MM.1S (cell line): Measurements from ENCODE around the gene PSTPIP1.

Experiments
- DNase-seq: peaks from one replicate; pipeline ENCODE4 v3.0.0-alpha.2; 2015
- H2AFZ ChIP-seq: fragments of 300-600 bp; sonication (generic); 2 replicates; pipeline ENCODE4 v1.6.0; 2016; ENCODE audit warnings: antibody characterized with exemption, low read length
- H3F3A ChIP-seq: fragments of 300-600 bp; sonication (generic); 2 replicates; pipeline ENCODE4 v1.6.1; 2016; ENCODE audit warnings: mild to moderate bottlenecking, antibody characterized with exemption, low read length, moderate library complexity, mixed read lengths; ENCODE audit not compliant: insufficient read depth
- H3K27ac ChIP-seq: fragments of 300-600 bp; sonication (generic); 2 replicates; pipeline ENCODE4 v1.5.1; 2016; ENCODE audit warnings: mild to moderate bottlenecking, low read length
- H3K27me3 ChIP-seq: fragments of 300-600 bp; sonication (generic); replicated peaks from 2 replicates; pipeline ENCODE4 v1.6.0; 2016; ENCODE audit warnings: low read length; ENCODE audit not compliant: insufficient read depth
- H3K36me3 ChIP-seq: fragments of 300-600 bp; sonication (generic); replicated peaks from 2 replicates; pipeline ENCODE4 v1.6.1; 2016; ENCODE audit warnings: mild to moderate bottlenecking, low read length, mixed read lengths; ENCODE audit not compliant: insufficient read depth
- H3K4me1 ChIP-seq: fragments of 300-600 bp; sonication (generic); 2 replicates; pipeline ENCODE4 v1.6.1; 2016; ENCODE audit warnings: low read length, mixed read lengths
- H3K4me2 ChIP-seq: fragments of 300-600 bp; sonication (generic); 2 replicates; pipeline ENCODE4 v1.6.0; 2016; ENCODE audit warnings: low read depth, low read length
- H3K4me3 ChIP-seq: fragments of 300-600 bp; sonication (generic); 2 replicates; pipeline ENCODE4 v1.5.1; 2016; ENCODE audit warnings: low read length, mixed read lengths
- H3K79me2 ChIP-seq: fragments of 300-600 bp; sonication (generic); 2 replicates; pipeline ENCODE4 v1.6.1; 2016; ENCODE audit warnings: mixed run types, low read length, mixed read lengths
- H3K9ac ChIP-seq: fragments of 300-600 bp; sonication (generic); 2 replicates; pipeline ENCODE4 v1.6.1; 2016; ENCODE audit warnings: low read length, mixed read lengths
- H3K9me2 ChIP-seq: fragments of 300-600 bp; sonication (generic); replicated peaks from 2 replicates; pipeline ENCODE4 v1.6.1; 2016; ENCODE audit warnings: mild to moderate bottlenecking, low read length, mixed read lengths; ENCODE audit not compliant: insufficient read depth
- H3K9me3 ChIP-seq: fragments of 300-600 bp; sonication (generic); replicated peaks from 2 replicates; pipeline ENCODE4 v1.6.1; 2016; ENCODE audit warnings: mild to moderate bottlenecking, low read length, mixed read lengths; ENCODE audit not compliant: insufficient read depth
- H4K20me1 ChIP-seq: fragments of 300-600 bp; sonication (generic); 2 replicates; pipeline ENCODE4 v1.6.1; 2016; ENCODE audit warnings: mild to moderate bottlenecking, low read length, moderate library complexity, mixed read lengths; ENCODE audit not compliant: insufficient read depth
- CTCF ChIP-seq: fragments of 300-600 bp; sonication (generic); IDR thresholded peaks from 2 replicates; pipeline ENCODE4 v1.5.1; 2016; ENCODE audit warnings: antibody characterized with exemption, low read length, mixed read lengths
- EZH2 ChIP-seq: fragments of 300-600 bp; sonication (generic); optimal IDR thresholded peaks from 2 replicates; pipeline ENCODE3; 2017; ENCODE audit warnings: low read depth, mild to moderate bottlenecking, antibody characterized with exemption, low read length, mixed read lengths
- EZH2phosphoT487 ChIP-seq: fragments of 300-600 bp; sonication (generic); IDR thresholded peaks from 2 replicates; pipeline ENCODE4 v1.6.1; 2018; ENCODE audit warnings: antibody characterized with exemption, low read length

Gene PSTPIP1

GRCh38 chr15:77076323-77076915 lies 81.5 kb downstream of the PSTPIP1 start:
- Histone ChIP-seq H3K9me2 (no peaks in the 10 kb centered on the region), H4K20me1 (no peaks in the 10 kb centered on the region), H3K27ac (no peak overlapping the region), H3K4me1 (peaks cover under 1% of the 10 kb centered on the region; the same call in 1 of the 2 replicates), H3K27me3 (no peaks in the 10 kb centered on the region; the same call in 1 of the 2 replicates), H3K79me2 (no peaks in the 10 kb centered on the region), H3K9ac (no peak overlapping the region), H3K9me3 (no peaks in the 10 kb centered on the region), H2AFZ (no peak overlapping the region), H3K4me3 (no peak overlapping the region), H3F3A (no peaks in the 10 kb centered on the region), H3K4me2 (no peak overlapping the region), H3K36me3 (no peaks in the 10 kb centered on the region)
- DNase-seq = no peak
- TF ChIP-seq EZH2 (no peak), CTCF (no peak), EZH2phosphoT487 (no peak)

- no peaks in the 10 kb centered on the region for H3K36me3 ChIP-seq
- no peaks in the 10 kb centered on the region for H3K9me2 ChIP-seq
- no peak overlapping the region for H2AFZ ChIP-seq
- H3K9me3 ChIP-seq = no peaks in the 10 kb centered on the region
- H3K4me2 ChIP-seq = no peak overlapping the region
- no peaks in the 10 kb centered on the region for H3K27me3 ChIP-seq
- no peak overlapping the region for H3K27ac ChIP-seq
- H4K20me1 ChIP-seq = no peaks in the 10 kb centered on the region
- no peak overlapping the region for H3K9ac ChIP-seq
- TF ChIP-seq EZH2phosphoT487 (no peak), CTCF (no peak), EZH2 (no peak)
- no peak for DNase-seq
- H3K79me2 ChIP-seq = no peaks in the 10 kb centered on the region
- no peaks in the 10 kb centered on the region for H3F3A ChIP-seq
- H3K4me3 ChIP-seq = no peak overlapping the region
- no peaks in the 10 kb centered on the region for H3K4me1 ChIP-seq
Observed at GRCh38 chr15:77081971-77082370, 87.0 kb downstream of the PSTPIP1 start.

DNA sequence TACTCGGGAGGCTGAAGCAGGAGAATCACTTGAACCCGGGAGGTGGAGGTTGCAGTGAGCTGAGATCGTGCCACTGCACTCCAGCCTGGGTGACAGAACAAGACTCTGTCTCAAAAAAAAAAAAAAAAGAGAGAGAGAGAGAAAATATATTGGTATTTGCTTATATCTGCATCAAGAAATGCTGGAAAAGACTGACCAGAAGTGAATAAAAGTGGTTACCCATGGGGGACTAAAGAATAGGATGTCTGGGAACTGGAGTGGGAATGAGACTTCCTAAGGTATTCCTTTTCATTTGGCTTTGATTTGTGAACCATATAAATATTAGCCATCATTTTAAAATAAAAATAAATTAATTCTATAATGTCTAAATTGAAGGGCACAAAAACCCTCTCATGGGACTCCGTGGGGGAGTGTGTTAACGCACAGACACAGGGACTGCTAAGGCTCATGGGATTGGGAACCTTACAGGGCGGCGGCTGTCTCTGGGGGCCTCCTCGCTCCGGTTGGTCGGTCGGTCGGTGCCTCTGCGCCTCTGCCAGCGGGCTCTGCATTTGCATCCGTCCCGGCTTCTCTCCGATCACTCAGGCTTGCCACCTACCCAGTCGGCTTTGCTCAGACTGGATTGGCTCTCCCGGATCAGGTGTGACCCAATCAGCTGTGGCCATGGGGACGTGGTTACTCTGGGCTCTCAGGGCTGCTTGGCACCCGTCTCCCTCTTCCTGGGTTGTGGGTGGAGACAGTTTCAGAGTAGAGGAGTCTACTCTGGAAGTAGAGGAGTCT lies 88.6 kb downstream of the PSTPIP1 start:
- Histone ChIP-seq H4K20me1 (no peaks in the 10 kb centered on the region), H3K27me3 (no peaks in the 10 kb centered on the region), H3K79me2 (no peaks in the 10 kb centered on the region), H3K27ac (no peak overlapping the region), H3K9ac (no peak overlapping the region), H3F3A (no peaks in the 10 kb centered on the region), H3K4me3 (no peak overlapping the region), H3K36me3 (no peaks in the 10 kb centered on the region), H3K9me2 (no peaks in the 10 kb centered on the region), H3K9me3 (no peaks in the 10 kb centered on the region), H2AFZ (no peak overlapping the region), H3K4me2 (no peak overlapping the region), H3K4me1 (no peaks in the 10 kb centered on the region)
- no peak for DNase-seq
- TF ChIP-seq EZH2 (no peak), CTCF (no peak), EZH2phosphoT487 (no peak)
